K562 (cell line): ENCODE results near the gene TKT. TPM values are rescaled to one million over a fixed set of nuclear protein-coding genes. Genes with fewer than 3 reads are reported as not detected.

Source experiments
- ATAC-seq: fragments of 200-7000 bp; cut with Tn5 transposase; 3 replicates; pipeline ENCODE4 v1.9.1; 2020; ENCODE audit warnings: moderate library complexity
- BruUV-seq: library from RNA; stranded (reverse); fragments of 400-500 nt; replicated peaks from 2 replicates; lab custom pipeline; 2021; lab: Mats Ljungman, UMichigan
- CTCF ChIA-PET: fragments of 300-600 bp; formaldehyde crosslinking; extraction: SDS; loops from one replicate; lab custom pipeline; 2021; ENCODE audit warnings: low intra/inter-chr PET ratio; lab: Yijun Ruan, JAX
- POLR2A ChIA-PET: fragments of 300-600, 350-650 bp; sonication (Branson Sonifier 250); formaldehyde crosslinking; extraction: SDS; loops from one replicate; lab custom pipeline; 2021; ENCODE audit warnings: antibody characterized with exemption, inconsistent platforms; lab: Yijun Ruan, JAX
- DNase-seq, 4 experiments: peaks; one replicate each; pipeline versions ENCODE4 v3.0.0 to v3.0.0-alpha.2; 2011 to 2018; ENCODE audit warnings: low spot score in 3 of 4, mixed read lengths in 3 of 4; ENCODE audit errors: extremely low read depth in 1 of 4
- FAIRE-seq: peaks from 2 replicates; lab custom pipeline; 2011; peaks lifted over from hg19 to GRCh38; lab: Jason Lieb, UNC
- H2AFZ ChIP-seq: 2 replicates; pipeline ENCODE4 v1.6.0; 2011; ENCODE audit warnings: low read depth, low read length, control low read depth, inconsistent platforms
- H3K27ac ChIP-seq: fragments of 200-600 bp; 3 replicates; pipeline ENCODE4 v1.8.0; 2011; ENCODE audit warnings: low read depth, mild to moderate bottlenecking, control low read depth, inconsistent platforms, low read length, moderate library complexity, mixed read lengths; ENCODE audit errors: extremely low read depth
- H3K27me3 ChIP-seq, 2 experiments: fragments of 300-600 bp in 1 of 2; 2 replicates in 1 of 2; 3 replicates in 1 of 2; pipeline versions ENCODE4 v1.6.0 to v1.8.0; 2011; ENCODE audit warnings: inconsistent platforms in 2 of 2, low read length in 2 of 2, mild to moderate bottlenecking in 1 of 2, mixed read lengths in 1 of 2, moderate library complexity in 1 of 2; ENCODE audit not compliant: control insufficient read depth in 2 of 2, insufficient read depth in 2 of 2
- H3K36me3 ChIP-seq: fragments of 300-600 bp; 3 replicates; pipeline ENCODE4 v1.8.0; 2011; ENCODE audit warnings: mild to moderate bottlenecking, low read length, inconsistent platforms; ENCODE audit not compliant: control insufficient read depth, insufficient read depth
- H3K4me1 ChIP-seq, 2 experiments: fragments of 200-600 bp in 1 of 2; replicated peaks in 1 of 2; 2 replicates in 1 of 2; 3 replicates in 1 of 2; pipeline versions ENCODE4 v1.5.1 to v1.8.0; 2011; ENCODE audit warnings: inconsistent platforms in 2 of 2, low read length in 2 of 2, mild to moderate bottlenecking in 1 of 2, mixed read lengths in 1 of 2, moderate library complexity in 1 of 2; ENCODE audit not compliant: control insufficient read depth in 2 of 2, insufficient read depth in 2 of 2
- H3K4me2 ChIP-seq: 2 replicates; pipeline ENCODE4 v1.6.1; 2011; ENCODE audit warnings: low read length, control low read depth, inconsistent platforms, mixed read lengths; ENCODE audit not compliant: insufficient read depth
- H3K4me3 ChIP-seq: fragments of 200-600 bp; sonication (generic), shearing (Covaris generic); 2 replicates; pipeline ENCODE4 v1.5.1; 2016; ENCODE audit warnings: control low read depth, inconsistent platforms
- H3K79me2 ChIP-seq: fragments of 200-600 bp; 3 replicates; pipeline ENCODE4 v1.8.0; 2011; ENCODE audit warnings: low read length, inconsistent platforms; ENCODE audit not compliant: control insufficient read depth, insufficient read depth
- H3K9ac ChIP-seq, 2 experiments: 2 replicates each; pipeline versions ENCODE4 v1.6.0 to v1.6.1; 2011; ENCODE audit warnings: low read depth in 2 of 2, low read length in 2 of 2, control low read depth in 1 of 2, inconsistent platforms in 1 of 2, mild to moderate bottlenecking in 1 of 2, mixed read lengths in 1 of 2; ENCODE audit not compliant: insufficient read depth in 1 of 2
- H3K9me1 ChIP-seq: one replicate; pipeline ENCODE4 v1.6.0; 2011; ENCODE audit warnings: inconsistent platforms, mild to moderate bottlenecking, low read length, moderate library complexity; ENCODE audit not compliant: control insufficient read depth, insufficient read depth
- H3K9me3 ChIP-seq: replicated peaks from 2 replicates; pipeline ENCODE4 v1.5.1; 2011; ENCODE audit warnings: low read depth, low read length, inconsistent platforms; ENCODE audit not compliant: control insufficient read depth, insufficient read depth
- H4K20me1 ChIP-seq: replicated peaks from 2 replicates; pipeline ENCODE4 v1.6.1; 2011; ENCODE audit warnings: low read length, inconsistent platforms, mixed read lengths; ENCODE audit not compliant: control insufficient read depth, insufficient read depth
- RFX1 ChIP-seq: fragments of 450-650 bp; IDR thresholded peaks from 2 replicates; pipeline ENCODE4 v1.6.1; 2016; ENCODE audit warnings: mild to moderate bottlenecking, moderate library complexity
- ZBTB11 ChIP-seq, 3 experiments: fragments of 200-800 bp in 1 of 3; fragments of 250-450 bp in 1 of 3; fragments of 450-650 bp in 1 of 3; sonication (Bioruptor Pico) in 1 of 3; sonication (Bioruptor generic) in 1 of 3; formaldehyde crosslinking in 1 of 3; IDR thresholded peaks; 2 replicates each; pipeline versions ENCODE4 v1.6.1 to v1.8.0; 2016 to 2022; ENCODE audit warnings: mild to moderate bottlenecking in 2 of 3, missing genetic modification characterization in 2 of 3, missing compliant biosample characterization in 1 of 3, moderate library complexity in 1 of 3
- WGBS: fragments of 100-300 bp; shearing (Covaris generic); methylation state at CpG from one replicate; pipeline ENCODE4 v1.1.6; 2016; ENCODE audit warnings: low coverage, mixed read lengths; ENCODE audit not compliant: insufficient coverage; ENCODE audit errors: missing lambda C conversion rate; 5-methylcytosine and 5-hydroxymethylcytosine counted together
- in situ Hi-C: fragments of 300-500 bp; cut with MboI; formaldehyde crosslinking; loops from 4 replicates; pipeline ENCODE4 v1.15.0; 2018; ENCODE audit warnings: inconsistent platforms, mixed read lengths
- intact Hi-C: fragments of 100-400 bp; cut with micrococcal nuclease; formaldehyde crosslinking; loops from 2 replicates; pipeline ENCODE4 v1.14.2; 2022
- polyA plus RNA-seq, 8 experiments: library from polyadenylated mRNA; depleted of rRNA in 4 of 8; stranded (reverse) in 5 of 8; unstranded in 3 of 8; fragments of >200 nt; fragmentation: Nextera tagmentation in 2 of 8; fragmentation: Illumina TruSeq in 1 of 8; extraction: Ambion mirVana in 2 of 8; extraction: Trizol in 1 of 8; gene quantifications; 2 replicates each; pipeline versions ENCODE4 v1.2.1 to v1.2.3, GENCODE V29; 2011 to 2014; ENCODE audit warnings: inconsistent platforms in 1 of 8, missing spikeins in 1 of 8
- total RNA-seq, 7 experiments: library from RNA; depleted of rRNA in 6 of 7; stranded (reverse); fragments of >200 nt in 6 of 7; fragmentation: Illumina TruSeq in 2 of 7; extraction: Trizol in 2 of 7; gene quantifications; 2 replicates each; pipeline versions ENCODE4 v1.2.1 to v1.2.3, GENCODE V29; 2011 to 2021; ENCODE audit warnings: low replicate concordance in 1 of 7

TKT gene
- total and polyA plus RNA-seq, 9 of the 15 experiments (the other 6 are each of a cell fraction or from before 2014, with no cell fraction given), result 58.1 to 401 (median 187) TPM

GRCh38 chr3:53200501-53201498 is 55.0 kb downstream of the TKT start:
- Histone ChIP-seq H3K4me2 (no peak overlapping the region), H3K9ac (no peak overlapping the region; a peak in 1 of 4 replicates), H3K4me1 (peaks cover 9 to 10% of the 10 kb centered on the region in 2 experiments; a peak in 4 of 5 replicates), H3K9me3 (no peaks in the 10 kb centered on the region), H2AFZ (no peak overlapping the region), H3K4me3 (no peak overlapping the region), H4K20me1 (no peaks in the 10 kb centered on the region), H3K9me1 (no peaks in the 10 kb centered on the region), H3K79me2 (no peaks in the 10 kb centered on the region), H3K27me3 (no peaks in the 10 kb centered on the region), H3K27ac (no peak overlapping the region), H3K36me3 (0 out of 3 replicates have a peak, but pooled peaks cover 2% of the 10 kb centered on the region)
- intact Hi-C loops (no loop called here), in situ Hi-C loops (no loop called here)
- TF ChIP-seq ZBTB11 (CRISPR knock-in tag; IDR thresholded peaks at IDR 0.05), result no peak
- peak; percentile 80 for TF ChIP-seq RFX1
- FAIRE-seq (no peak), ATAC-seq (no peak), DNase-seq (peak in 1 of 4 experiments; percentile 1)
- 77% methylated on average over 16 of the region's 19 CpGs for WGBS
- no TSS peak for BruUV-seq
- CTCF ChIA-PET, result no interaction called here
- POLR2A ChIA-PET, result interaction anchor here (0.7 kb wide), 1 partner anchor 21 kb away, joined by 3 read pairs; no protein-coding TSS in a partner anchor
